ENCODE measurements around the gene GPR107. TPM values are rescaled to one million over a fixed set of nuclear protein-coding genes. Genes with fewer than 3 reads are reported as not detected.
"Not testable (repeated sequence)": the region's sequence is repeated elsewhere in the genome, so short reads cannot be mapped to it uniquely, and the experiment has no call there.

Gene GPR107
- total RNA-seq, 4 donors from 2014 or later: 24.6 to 41.8 (median 34.1) TPM

DNA sequence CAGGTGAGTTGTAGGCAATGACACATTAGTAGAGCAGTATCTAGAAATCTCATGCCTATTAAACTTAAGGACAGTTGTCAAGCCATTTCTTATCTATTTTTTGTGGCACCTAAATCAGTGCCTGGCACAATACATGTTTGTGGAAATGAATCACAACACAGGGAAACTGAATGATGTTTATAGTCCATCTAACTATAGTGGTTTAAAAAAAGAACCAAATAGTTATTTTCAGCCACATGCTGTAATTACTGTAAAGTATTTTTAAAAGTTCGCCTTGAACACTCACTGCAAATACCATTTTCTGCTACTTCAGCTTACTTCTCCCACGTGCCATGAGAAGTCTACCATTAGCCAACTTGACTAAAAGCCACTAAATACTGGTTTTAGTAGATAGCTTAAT, 32.6 kb upstream of the GPR107 start:
- no peak for TF ChIP-seq POLR2AphosphoS5 (IDR thresholded peaks at IDR 0.05)
- TF ChIP-seq EP300 (IDR thresholded peaks at IDR 0.05): no peak
- no peak for TF ChIP-seq POLR2A (IDR thresholded peaks at IDR 0.05)
- no peak for TF ChIP-seq CTCF (IDR thresholded peaks at IDR 0.05)
- peaks cover 2% of the 10 kb centered on the region for H3K36me3 ChIP-seq
- peaks cover 16% of the 10 kb centered on the region for H3K4me1 ChIP-seq
- no peak overlapping the region for H3K4me3 ChIP-seq
- H3K27ac ChIP-seq: no peak overlapping the region
- H3K9me3 ChIP-seq: no peaks in the 10 kb centered on the region
- WGBS: 68% methylated on average over 2 of the region's 2 CpGs
- no peaks in the 10 kb centered on the region for H3K27me3 ChIP-seq
- no peak for DNase-seq (ENCODE audit: low spot score in 2 of 2)

GRCh38 chr9:130021842-130022241, 31.9 kb upstream of the GPR107 start:
- not testable (repeated sequence) for H3K27me3 ChIP-seq; H3K9me3 ChIP-seq; DNase-seq (ENCODE audit: low spot score in 2 of 2); H3K4me3 ChIP-seq; H3K27ac ChIP-seq; H3K36me3 ChIP-seq
- 96% methylated on average over 3 of the region's 3 CpGs for WGBS
- peaks cover 16% of the 10 kb centered on the region for H3K4me1 ChIP-seq

GRCh38 chr9:130022566-130023143, 31.1 kb upstream of the GPR107 start:
- Histone ChIP-seq H3K4me1 (peaks cover 16% of the 10 kb centered on the region), H3K27me3 (no peaks in the 10 kb centered on the region), H3K27ac (no peak overlapping the region), H3K36me3 (no peaks in the 10 kb centered on the region), H3K9me3 (no peaks in the 10 kb centered on the region), H3K4me3 (no peak overlapping the region)
- DNase-seq (ENCODE audit: low spot score in 2 of 2): no peak
- WGBS: 79% methylated on average over 8 of the region's 8 CpGs
- TF ChIP-seq POLR2AphosphoS5 (IDR thresholded peaks at IDR 0.05): no peak
- no peak for TF ChIP-seq POLR2A (IDR thresholded peaks at IDR 0.05)
- TF ChIP-seq EP300 (IDR thresholded peaks at IDR 0.05): no peak
- TF ChIP-seq CTCF (IDR thresholded peaks at IDR 0.05): no peak

DNA sequence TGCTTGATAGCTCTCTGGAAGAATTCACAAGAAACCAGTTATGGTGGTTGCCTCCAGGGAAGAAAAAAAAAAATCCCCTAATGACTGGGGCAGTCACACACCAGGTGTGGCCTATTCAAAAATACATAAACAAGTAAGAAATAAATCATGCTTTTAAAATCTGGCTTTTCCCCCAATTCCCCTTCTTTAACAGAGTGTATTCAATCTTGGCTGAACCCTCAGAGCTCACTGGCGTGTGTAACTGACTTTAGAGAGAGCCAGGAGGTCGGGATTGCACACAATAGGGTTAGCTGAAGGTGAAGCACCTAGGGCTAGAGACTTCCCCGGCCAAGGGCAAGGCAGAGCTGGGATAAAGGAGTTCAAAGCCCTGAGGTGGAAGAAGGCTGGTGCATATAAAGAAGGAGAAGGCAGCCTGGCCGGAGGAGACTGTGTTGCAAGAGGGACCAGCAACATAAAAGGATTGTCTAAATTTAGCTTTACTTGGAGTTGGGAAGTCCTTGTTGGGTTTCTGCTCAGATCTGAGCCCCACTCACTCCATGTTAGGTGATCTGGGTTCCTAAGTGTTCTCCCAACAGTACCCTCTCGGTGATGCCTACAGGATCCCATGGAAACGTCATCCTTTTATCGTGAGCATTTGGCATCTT, 30.4 kb upstream of the GPR107 start:
- no peaks in the 10 kb centered on the region for H3K27me3 ChIP-seq
- DNase-seq (ENCODE audit: low spot score in 2 of 2): no peak
- H3K36me3 ChIP-seq: no peaks in the 10 kb centered on the region
- TF ChIP-seq EP300 (IDR thresholded peaks at IDR 0.05) (no peak), CTCF (IDR thresholded peaks at IDR 0.05) (no peak), POLR2AphosphoS5 (IDR thresholded peaks at IDR 0.05) (no peak), POLR2A (IDR thresholded peaks at IDR 0.05) (no peak)
- H3K4me1 ChIP-seq: peaks cover 17% of the 10 kb centered on the region
- no peaks in the 10 kb centered on the region for H3K9me3 ChIP-seq
- no peak overlapping the region for H3K4me3 ChIP-seq
- H3K27ac ChIP-seq: no peak overlapping the region
- WGBS: 47% methylated on average over 7 of the region's 7 CpGs

GRCh38 chr9:130023994-130024596, 29.6 kb upstream of the GPR107 start:
- H3K27ac ChIP-seq: no peak overlapping the region
- no peak for DNase-seq (ENCODE audit: low spot score in 2 of 2)
- peaks cover 25% of the 10 kb centered on the region for H3K4me1 ChIP-seq
- H3K9me3 ChIP-seq: no peaks in the 10 kb centered on the region
- WGBS: 91% methylated on average over 3 of the region's 3 CpGs
- no peak overlapping the region for H3K4me3 ChIP-seq
- no peaks in the 10 kb centered on the region for H3K27me3 ChIP-seq
- TF ChIP-seq POLR2A (IDR thresholded peaks at IDR 0.05) (no peak), CTCF (IDR thresholded peaks at IDR 0.05) (no peak), EP300 (IDR thresholded peaks at IDR 0.05) (no peak), POLR2AphosphoS5 (IDR thresholded peaks at IDR 0.05) (no peak)
- no peaks in the 10 kb centered on the region for H3K36me3 ChIP-seq

All from suprapubic skin (tissue), 4 donors.